ENCODE data around the gene RBM3. TPM values are rescaled to one million over a fixed set of nuclear protein-coding genes. Genes with fewer than 3 reads are reported as not detected.

The RBM3 gene
- total RNA-seq, 1 experiment from 2014 or later, result 264 TPM

DNA sequence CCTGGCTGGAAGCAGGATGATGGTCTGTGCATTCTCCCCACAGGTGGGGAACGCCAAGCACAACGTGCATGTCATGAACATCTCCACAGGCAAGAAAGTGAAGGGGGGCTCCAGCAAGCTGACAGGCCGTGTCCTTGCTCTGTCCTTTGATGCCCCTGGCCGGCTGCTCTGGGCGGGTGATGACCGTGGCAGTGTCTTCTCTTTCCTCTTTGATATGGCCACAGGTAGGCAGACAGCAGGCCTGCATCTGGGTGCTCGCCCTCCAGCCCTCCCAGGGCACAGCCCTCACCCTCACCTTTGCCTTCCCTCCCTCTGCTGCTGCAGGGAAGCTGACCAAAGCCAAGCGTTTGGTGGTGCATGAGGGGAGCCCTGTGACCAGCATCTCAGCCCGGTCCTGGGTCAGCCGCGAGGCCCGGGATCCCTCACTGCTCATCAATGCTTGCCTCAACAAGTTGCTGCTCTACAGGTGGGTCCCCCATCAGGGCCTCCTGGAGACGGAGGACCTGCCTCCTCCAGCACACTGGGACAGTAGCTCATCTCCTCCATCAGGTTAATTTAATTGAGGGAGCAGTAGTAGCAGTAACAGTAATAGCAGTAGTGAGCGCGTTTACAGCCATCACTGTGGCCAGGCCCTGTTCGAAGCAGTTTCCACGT lies 27.6 kb downstream of the RBM3 start:
- H3K27me3 ChIP-seq (replicated peaks; ENCODE audit: control insufficient read depth, insufficient read depth, low read length), result no peaks in the 10 kb centered on the region
- TF ChIP-seq, protein P1, sequence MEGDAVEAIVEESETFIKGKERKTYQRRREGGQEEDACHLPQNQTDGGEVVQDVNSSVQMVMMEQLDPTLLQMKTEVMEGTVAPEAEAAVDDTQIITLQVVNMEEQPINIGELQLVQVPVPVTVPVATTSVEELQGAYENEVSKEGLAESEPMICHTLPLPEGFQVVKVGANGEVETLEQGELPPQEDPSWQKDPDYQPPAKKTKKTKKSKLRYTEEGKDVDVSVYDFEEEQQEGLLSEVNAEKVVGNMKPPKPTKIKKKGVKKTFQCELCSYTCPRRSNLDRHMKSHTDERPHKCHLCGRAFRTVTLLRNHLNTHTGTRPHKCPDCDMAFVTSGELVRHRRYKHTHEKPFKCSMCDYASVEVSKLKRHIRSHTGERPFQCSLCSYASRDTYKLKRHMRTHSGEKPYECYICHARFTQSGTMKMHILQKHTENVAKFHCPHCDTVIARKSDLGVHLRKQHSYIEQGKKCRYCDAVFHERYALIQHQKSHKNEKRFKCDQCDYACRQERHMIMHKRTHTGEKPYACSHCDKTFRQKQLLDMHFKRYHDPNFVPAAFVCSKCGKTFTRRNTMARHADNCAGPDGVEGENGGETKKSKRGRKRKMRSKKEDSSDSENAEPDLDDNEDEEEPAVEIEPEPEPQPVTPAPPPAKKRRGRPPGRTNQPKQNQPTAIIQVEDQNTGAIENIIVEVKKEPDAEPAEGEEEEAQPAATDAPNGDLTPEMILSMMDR (IDR thresholded peaks at IDR 0.05; ENCODE audit: insufficient read depth in 1 of 2, low read depth in 1 of 2, low read length in 1 of 2, severe bottlenecking in 1 of 2, unreplicated experiment in 1 of 2), result no peak
- intact Hi-C loops (cut with micrococcal nuclease; ENCODE audit: unreplicated experiment), result no loop called here
- no TSS peak for BruUV-seq (replicated peaks)
- no peak overlapping the region for H3K4me3 ChIP-seq (ENCODE audit: low read depth, low read length)
- Mint-ChIP-seq H3K4me3 (ENCODE audit: unreplicated experiment) (no peak overlapping the region), H3K4me1 (ENCODE audit: low read depth, unreplicated experiment) (no peaks in the 10 kb centered on the region), H3K27me3 (ENCODE audit: insufficient read depth, unreplicated experiment) (no peaks in the 10 kb centered on the region), H3K36me3 (ENCODE audit: insufficient read depth, unreplicated experiment) (peaks cover 12% of the 10 kb centered on the region), H3K27ac (ENCODE audit: unreplicated experiment) (no peak overlapping the region), H3K9me3 (ENCODE audit: unreplicated experiment) (no peaks in the 10 kb centered on the region)
- DNase-seq, result no peak
- ChIA-PET POLR2A (no interaction called here), CTCF (no interaction called here)
- no peaks in the 10 kb centered on the region for H3K9me3 ChIP-seq
- H3K36me3 ChIP-seq (ENCODE audit: control insufficient read depth, insufficient read depth, low read length), result no peaks in the 10 kb centered on the region; the same call in 1 of the 2 replicates
- peaks cover 3% of the 10 kb centered on the region; the same call in 1 of the 2 replicates for H3K4me1 ChIP-seq

DNA sequence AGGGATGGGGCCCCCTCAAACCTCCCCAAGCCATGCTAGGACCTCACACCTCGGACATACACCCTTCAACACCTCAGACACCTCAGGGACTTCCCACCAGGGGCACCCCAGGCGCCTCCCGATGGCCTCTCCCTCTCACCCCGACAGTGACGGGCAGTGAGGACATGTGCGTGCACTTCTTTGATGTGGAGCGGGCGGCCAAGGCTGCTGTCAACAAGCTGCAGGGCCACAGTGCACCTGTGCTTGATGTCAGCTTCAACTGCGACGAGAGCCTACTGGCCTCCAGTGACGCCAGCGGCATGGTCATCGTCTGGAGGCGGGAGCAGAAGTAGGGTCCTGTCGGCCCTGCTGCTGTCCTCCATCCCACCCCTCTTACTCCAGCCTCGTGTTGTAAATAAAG lies 30.4 kb downstream of the RBM3 start:
- H3K4me1 ChIP-seq, result no peaks in the 10 kb centered on the region
- no peaks in the 10 kb centered on the region for H3K9me3 Mint-ChIP-seq (ENCODE audit: unreplicated experiment)
- TF ChIP-seq, protein P1 (IDR thresholded peaks at IDR 0.05; ENCODE audit: insufficient read depth in 1 of 2, low read depth in 1 of 2, low read length in 1 of 2, severe bottlenecking in 1 of 2, unreplicated experiment in 1 of 2), result no peak
- no TSS peak for BruUV-seq (replicated peaks)
- intact Hi-C loops (cut with micrococcal nuclease; ENCODE audit: unreplicated experiment), result no loop called here
- ChIA-PET CTCF (no interaction called here), POLR2A (no interaction called here)
- no peaks in the 10 kb centered on the region for H3K4me1 Mint-ChIP-seq (ENCODE audit: low read depth, unreplicated experiment)
- no peak overlapping the region for H3K4me3 ChIP-seq (ENCODE audit: low read depth, low read length)
- no peak overlapping the region for H3K4me3 Mint-ChIP-seq (ENCODE audit: unreplicated experiment)
- no peak overlapping the region for H3K27ac Mint-ChIP-seq (ENCODE audit: unreplicated experiment)
- H3K36me3 ChIP-seq (ENCODE audit: control insufficient read depth, insufficient read depth, low read length), result no peaks in the 10 kb centered on the region
- DNase-seq, result no peak
- H3K27me3 ChIP-seq (replicated peaks; ENCODE audit: control insufficient read depth, insufficient read depth, low read length), result no peaks in the 10 kb centered on the region
- H3K36me3 Mint-ChIP-seq (ENCODE audit: insufficient read depth, unreplicated experiment), result no peaks in the 10 kb centered on the region
- no peaks in the 10 kb centered on the region for H3K9me3 ChIP-seq
- no peaks in the 10 kb centered on the region for H3K27me3 Mint-ChIP-seq (ENCODE audit: insufficient read depth, unreplicated experiment)

DNA sequence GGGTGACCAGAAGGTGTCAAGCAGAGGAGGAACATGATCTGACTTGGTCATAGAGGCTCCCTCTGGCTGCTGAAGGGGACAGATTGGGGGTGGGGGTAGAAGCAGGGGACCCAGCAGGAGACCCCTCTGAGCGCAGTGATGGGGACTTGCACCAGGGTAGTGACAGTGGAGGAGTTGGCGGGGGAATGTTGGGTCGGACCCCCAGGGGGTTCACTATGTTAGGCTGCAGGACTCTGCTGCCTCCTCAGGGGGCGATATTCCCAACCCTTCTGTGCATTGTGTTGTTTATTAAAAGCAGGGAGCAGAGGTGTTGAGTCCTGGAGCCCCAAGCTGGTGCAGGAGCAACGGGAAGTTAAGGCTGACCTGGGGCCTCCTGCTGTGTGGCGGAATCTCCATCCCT lies 31.8 kb downstream of the RBM3 start:
- no peaks in the 10 kb centered on the region for H3K36me3 ChIP-seq (ENCODE audit: control insufficient read depth, insufficient read depth, low read length)
- H3K4me1 ChIP-seq, result no peaks in the 10 kb centered on the region
- Mint-ChIP-seq H3K27ac (ENCODE audit: unreplicated experiment) (no peak overlapping the region), H3K36me3 (ENCODE audit: insufficient read depth, unreplicated experiment) (no peaks in the 10 kb centered on the region), H3K9me3 (ENCODE audit: unreplicated experiment) (no peaks in the 10 kb centered on the region), H3K27me3 (ENCODE audit: insufficient read depth, unreplicated experiment) (no peaks in the 10 kb centered on the region), H3K4me1 (ENCODE audit: low read depth, unreplicated experiment) (no peaks in the 10 kb centered on the region), H3K4me3 (ENCODE audit: unreplicated experiment) (no peak overlapping the region)
- intact Hi-C loops (cut with micrococcal nuclease; ENCODE audit: unreplicated experiment), result no loop called here
- no peak overlapping the region for H3K4me3 ChIP-seq (ENCODE audit: low read depth, low read length)
- TF ChIP-seq, protein P1 (IDR thresholded peaks at IDR 0.05; ENCODE audit: insufficient read depth in 1 of 2, low read depth in 1 of 2, low read length in 1 of 2, severe bottlenecking in 1 of 2, unreplicated experiment in 1 of 2), result no peak
- BruUV-seq (replicated peaks), result no TSS peak
- H3K9me3 ChIP-seq, result no peaks in the 10 kb centered on the region
- ChIA-PET CTCF (no interaction called here), POLR2A (no interaction called here)
- no peaks in the 10 kb centered on the region for H3K27me3 ChIP-seq (replicated peaks; ENCODE audit: control insufficient read depth, insufficient read depth, low read length)
- no peak for DNase-seq
